ENCODE measurements around the gene RNF31.
A peak's percentile ranks its signal among the peaks of the same experiment; 100 is the strongest.

The RNF31 gene

DNA sequence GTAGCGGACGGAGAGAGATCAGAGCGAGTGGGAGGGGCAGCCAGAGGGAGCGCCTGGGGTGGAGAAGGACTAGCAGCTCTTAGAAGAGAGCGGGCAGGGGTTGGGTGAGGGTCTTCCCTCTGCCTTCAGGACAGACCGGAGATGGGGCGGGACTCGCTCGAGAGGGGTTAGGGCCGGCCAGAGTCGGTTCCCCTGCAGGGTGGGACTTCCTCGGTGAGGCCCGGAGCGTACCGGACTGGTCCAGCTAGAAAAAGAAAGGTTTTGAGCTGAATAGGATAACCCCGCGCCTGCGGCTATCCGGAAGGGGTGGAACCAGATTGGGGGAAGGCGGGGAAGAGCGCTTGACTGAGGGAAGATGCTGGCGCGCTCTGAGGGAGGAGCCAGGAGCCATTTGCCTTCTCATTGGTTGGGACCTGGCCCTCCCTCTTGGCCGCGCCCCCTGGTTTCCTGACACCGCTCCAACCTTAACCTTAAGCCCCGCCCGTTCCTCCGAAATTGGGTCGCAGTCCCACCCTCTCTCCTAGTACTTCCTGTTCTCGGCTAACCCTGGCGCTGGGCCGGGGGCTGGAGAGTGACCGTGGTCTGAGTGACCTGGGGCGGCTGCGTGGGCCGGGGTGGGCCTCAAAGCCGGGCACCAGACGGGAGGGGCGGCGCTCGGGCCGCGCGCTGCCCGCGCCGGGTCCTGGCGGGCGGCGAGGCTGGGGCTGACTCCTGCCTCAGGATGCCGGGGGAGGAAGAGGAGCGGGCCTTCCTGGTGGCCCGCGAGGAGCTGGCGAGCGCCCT lies at the start of gene RNF31:
Gene RNF31, plus strand, starts transcription at position 521 of the 783 bp plus-strand sequence. Its CDS starts 201 bp downstream, at position 722.
- Histone ChIP-seq H3K27me3 (ENCODE audit: control insufficient read depth, low read length) (no peaks in the 10 kb centered on the region), H3K9me3 (ENCODE audit: control insufficient read depth, insufficient read depth, low read length) (no peaks in the 10 kb centered on the region), H3K4me2 (ENCODE audit: low read length) (peak within 1 kb of the TSS; percentile 99), H3K27ac (ENCODE audit: low read depth, low read length) (peak within 1 kb of the TSS; percentile 76), H3K4me1 (ENCODE audit: control insufficient read depth, low read length) (peaks cover 26% of the 10 kb centered on the region), H3F3A (ENCODE audit: control insufficient read depth, insufficient read depth) (0 out of 2 replicates have a peak, but pooled peaks cover 3% of the 10 kb centered on the region), H3K36me3 (ENCODE audit: control insufficient read depth, low read length) (peaks cover 66% of the 10 kb centered on the region), H3K79me2 (ENCODE audit: control insufficient read depth, low read length) (peaks cover 39% of the 10 kb centered on the region), H3K9me2 (replicated peaks; ENCODE audit: control insufficient read depth, low read length) (no peaks in the 10 kb centered on the region), H3K4me3 (ENCODE audit: low read length) (peak within 1 kb of the TSS; percentile 82), H4K20me1 (ENCODE audit: control insufficient read depth, insufficient read depth, low read depth, low read length) (peaks cover 3% of the 10 kb centered on the region; the same call in 1 of the 2 replicates)
- TF ChIP-seq EZH2phosphoT487 (IDR thresholded peaks at IDR 0.05; ENCODE audit: borderline replicate concordance, low read length) (no peak), CTCF (IDR thresholded peaks at IDR 0.05; ENCODE audit: low read depth, low read length, poor library complexity, severe bottlenecking) (no peak)

DNA sequence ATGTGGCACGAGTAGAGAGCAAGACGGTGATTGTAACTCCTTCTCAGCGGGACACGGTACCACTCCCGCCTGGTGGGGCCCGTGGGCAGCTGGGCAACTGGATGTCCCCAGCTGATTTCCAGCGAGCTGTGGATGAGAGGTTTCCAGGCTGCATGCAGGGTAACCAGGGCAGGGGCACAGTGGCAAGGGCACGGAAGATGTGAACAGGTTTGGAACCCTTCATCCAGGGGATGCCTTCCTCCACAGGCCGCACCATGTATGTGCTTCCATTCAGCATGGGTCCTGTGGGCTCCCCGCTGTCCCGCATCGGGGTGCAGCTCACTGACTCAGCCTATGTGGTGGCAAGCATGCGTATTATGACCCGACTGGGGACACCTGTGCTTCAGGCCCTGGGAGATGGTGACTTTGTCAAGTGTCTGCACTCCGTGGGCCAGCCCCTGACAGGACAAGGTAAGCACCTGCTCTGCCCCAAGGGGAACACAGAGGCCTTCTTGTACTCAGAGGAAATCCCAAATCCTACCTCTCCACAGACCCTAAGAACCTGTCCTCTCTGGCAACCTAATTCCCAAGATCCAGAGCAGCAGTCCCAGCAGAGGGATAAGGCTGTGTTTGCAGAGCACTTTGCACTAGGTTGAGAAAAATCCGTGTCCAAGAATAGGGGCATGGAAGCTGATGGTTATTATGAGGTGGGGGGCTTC lies 48.9 kb upstream of the RNF31 start:
- peaks cover 17% of the 10 kb centered on the region for H3K4me1 ChIP-seq (ENCODE audit: control insufficient read depth, low read length)
- H3K27me3 ChIP-seq (ENCODE audit: control insufficient read depth, low read length) = no peaks in the 10 kb centered on the region
- peaks cover 17% of the 10 kb centered on the region for H3K79me2 ChIP-seq (ENCODE audit: control insufficient read depth, low read length)
- H3K9me3 ChIP-seq (ENCODE audit: control insufficient read depth, insufficient read depth, low read length) = no peaks in the 10 kb centered on the region
- H3K4me2 ChIP-seq (ENCODE audit: low read length) = no peak overlapping the region
- H3F3A ChIP-seq (ENCODE audit: control insufficient read depth, insufficient read depth) = peaks cover 8% of the 10 kb centered on the region; the same call in 1 of the 2 replicates
- TF ChIP-seq CTCF (IDR thresholded peaks at IDR 0.05; ENCODE audit: low read depth, low read length, poor library complexity, severe bottlenecking) (no peak), EZH2phosphoT487 (IDR thresholded peaks at IDR 0.05; ENCODE audit: borderline replicate concordance, low read length) (no peak)
- peaks cover 54% of the 10 kb centered on the region for H3K36me3 ChIP-seq (ENCODE audit: control insufficient read depth, low read length)
- H3K27ac ChIP-seq (ENCODE audit: low read depth, low read length) = no peak overlapping the region
- H3K4me3 ChIP-seq (ENCODE audit: low read length) = no peak overlapping the region
- no peaks in the 10 kb centered on the region for H3K9me2 ChIP-seq (replicated peaks; ENCODE audit: control insufficient read depth, low read length)
- H4K20me1 ChIP-seq (ENCODE audit: control insufficient read depth, insufficient read depth, low read depth, low read length) = no peaks in the 10 kb centered on the region

DNA sequence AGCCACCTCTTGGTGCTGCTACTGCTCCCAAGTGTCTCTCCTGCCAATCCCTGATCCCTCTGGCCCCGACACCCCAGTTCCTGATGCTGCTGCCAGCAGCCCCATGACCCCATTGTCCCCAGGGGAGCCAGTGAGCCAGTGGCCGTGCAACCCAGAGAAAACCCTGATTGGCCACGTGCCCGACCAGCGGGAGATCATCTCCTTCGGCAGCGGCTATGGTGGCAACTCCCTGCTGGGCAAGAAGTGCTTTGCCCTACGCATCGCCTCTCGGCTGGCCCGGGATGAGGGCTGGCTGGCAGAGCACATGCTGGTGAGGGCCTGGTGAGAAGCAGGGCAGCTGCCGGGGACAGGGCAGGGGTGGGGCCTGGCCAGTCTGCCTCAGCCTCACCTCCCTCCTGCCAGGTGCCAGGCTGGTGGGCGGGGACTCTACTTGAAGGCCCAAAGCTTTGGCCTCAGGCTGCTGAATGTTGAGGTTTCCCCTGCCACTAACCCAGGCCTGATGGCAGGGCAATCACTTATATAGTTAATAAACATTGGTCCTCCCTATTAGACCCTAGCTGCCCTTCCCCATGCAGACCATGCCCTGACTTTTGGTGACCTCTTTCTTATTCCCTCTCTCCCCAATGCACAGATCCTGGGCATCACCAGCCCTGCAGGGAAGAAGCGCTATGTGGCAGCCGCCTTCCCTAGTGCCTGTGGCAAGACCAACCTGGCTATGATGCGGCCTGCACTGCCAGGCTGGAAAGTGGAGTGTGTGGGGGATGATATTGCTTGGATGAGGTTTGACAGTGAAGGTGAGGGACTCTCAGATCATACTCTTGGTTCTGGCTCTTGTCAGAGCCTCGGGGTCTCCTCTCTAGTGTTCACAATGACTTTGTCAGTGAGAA lies 48.1 kb upstream of the RNF31 start:
- TF ChIP-seq EZH2phosphoT487 (IDR thresholded peaks at IDR 0.05; ENCODE audit: borderline replicate concordance, low read length) (no peak), CTCF (IDR thresholded peaks at IDR 0.05; ENCODE audit: low read depth, low read length, poor library complexity, severe bottlenecking) (no peak)
- Histone ChIP-seq H3K9me2 (replicated peaks; ENCODE audit: control insufficient read depth, low read length) (no peaks in the 10 kb centered on the region), H3K79me2 (ENCODE audit: control insufficient read depth, low read length) (peaks cover 17% of the 10 kb centered on the region), H3F3A (ENCODE audit: control insufficient read depth, insufficient read depth) (peaks cover 8% of the 10 kb centered on the region; the same call in 1 of the 2 replicates), H3K27ac (ENCODE audit: low read depth, low read length) (no peak overlapping the region), H3K9me3 (ENCODE audit: control insufficient read depth, insufficient read depth, low read length) (no peaks in the 10 kb centered on the region), H3K4me3 (ENCODE audit: low read length) (no peak overlapping the region), H4K20me1 (ENCODE audit: control insufficient read depth, insufficient read depth, low read depth, low read length) (no peaks in the 10 kb centered on the region), H3K36me3 (ENCODE audit: control insufficient read depth, low read length) (peaks cover 58% of the 10 kb centered on the region), H3K27me3 (ENCODE audit: control insufficient read depth, low read length) (no peaks in the 10 kb centered on the region), H3K4me1 (ENCODE audit: control insufficient read depth, low read length) (peaks cover 12% of the 10 kb centered on the region), H3K4me2 (ENCODE audit: low read length) (no peak overlapping the region)
